ENCODE data around the gene L3MBTL4. TPM values are rescaled to one million over a fixed set of nuclear protein-coding genes. Genes with fewer than 3 reads are reported as not detected.
A peak's percentile ranks its signal among the peaks of the same experiment; 100 is the strongest.

L3MBTL4 gene
- total and polyA plus RNA-seq, 10 of the 15 experiments (the other 5 are each of a cell fraction or from before 2014, with no cell fraction given), result 1.3 to 8.7 (median 3.8) TPM

DNA sequence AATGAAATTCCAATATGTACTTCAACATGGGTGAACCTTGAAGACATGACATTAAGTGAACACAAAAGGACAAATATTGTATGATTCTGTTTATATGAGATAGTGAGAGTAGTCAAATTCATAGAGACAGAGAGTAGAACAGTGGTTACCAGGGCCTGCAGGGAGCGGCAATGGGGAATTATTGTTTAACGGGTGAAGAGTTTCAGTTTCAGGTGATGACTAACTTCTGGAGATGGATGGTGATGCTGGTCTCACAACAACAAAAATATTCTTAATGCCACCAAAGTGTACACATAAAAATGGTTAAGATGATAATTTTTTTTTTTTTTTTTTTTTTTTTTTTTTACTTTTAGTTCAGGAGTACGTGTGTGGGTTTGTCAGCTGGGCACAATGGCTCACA, 410.0 kb downstream of the L3MBTL4 start (continued):
- TF ChIP-seq, protein P1, sequence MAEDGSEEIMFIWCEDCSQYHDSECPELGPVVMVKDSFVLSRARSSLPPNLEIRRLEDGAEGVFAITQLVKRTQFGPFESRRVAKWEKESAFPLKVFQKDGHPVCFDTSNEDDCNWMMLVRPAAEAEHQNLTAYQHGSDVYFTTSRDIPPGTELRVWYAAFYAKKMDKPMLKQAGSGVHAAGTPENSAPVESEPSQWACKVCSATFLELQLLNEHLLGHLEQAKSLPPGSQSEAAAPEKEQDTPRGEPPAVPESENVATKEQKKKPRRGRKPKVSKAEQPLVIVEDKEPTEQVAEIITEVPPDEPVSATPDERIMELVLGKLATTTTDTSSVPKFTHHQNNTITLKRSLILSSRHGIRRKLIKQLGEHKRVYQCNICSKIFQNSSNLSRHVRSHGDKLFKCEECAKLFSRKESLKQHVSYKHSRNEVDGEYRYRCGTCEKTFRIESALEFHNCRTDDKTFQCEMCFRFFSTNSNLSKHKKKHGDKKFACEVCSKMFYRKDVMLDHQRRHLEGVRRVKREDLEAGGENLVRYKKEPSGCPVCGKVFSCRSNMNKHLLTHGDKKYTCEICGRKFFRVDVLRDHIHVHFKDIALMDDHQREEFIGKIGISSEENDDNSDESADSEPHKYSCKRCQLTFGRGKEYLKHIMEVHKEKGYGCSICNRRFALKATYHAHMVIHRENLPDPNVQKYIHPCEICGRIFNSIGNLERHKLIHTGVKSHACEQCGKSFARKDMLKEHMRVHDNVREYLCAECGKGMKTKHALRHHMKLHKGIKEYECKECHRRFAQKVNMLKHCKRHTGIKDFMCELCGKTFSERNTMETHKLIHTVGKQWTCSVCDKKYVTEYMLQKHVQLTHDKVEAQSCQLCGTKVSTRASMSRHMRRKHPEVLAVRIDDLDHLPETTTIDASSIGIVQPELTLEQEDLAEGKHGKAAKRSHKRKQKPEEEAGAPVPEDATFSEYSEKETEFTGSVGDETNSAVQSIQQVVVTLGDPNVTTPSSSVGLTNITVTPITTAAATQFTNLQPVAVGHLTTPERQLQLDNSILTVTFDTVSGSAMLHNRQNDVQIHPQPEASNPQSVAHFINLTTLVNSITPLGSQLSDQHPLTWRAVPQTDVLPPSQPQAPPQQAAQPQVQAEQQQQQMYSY (CRISPR knock-in tag; IDR thresholded peaks at IDR 0.05), result no peak
- peak; percentile 85 for TF ChIP-seq PAX5 (IDR thresholded peaks at IDR 0.05; ENCODE audit: borderline replicate concordance, low read depth, low read length)
- TF ChIP-seq JUND (IDR thresholded peaks at IDR 0.05; ENCODE audit: low read depth, low read length), result peak; percentile 74; the same call in 1 of the 2 replicates
- no peak for TF ChIP-seq ZSCAN29 (IDR thresholded peaks at IDR 0.05)
- no peak for TF ChIP-seq SMAD5 (IDR thresholded peaks at IDR 0.05; ENCODE audit: low read depth)
- TF ChIP-seq ETV6 (conservative IDR thresholded peaks at IDR 0.05 in 1 of 2, IDR thresholded peaks at IDR 0.05 in 1 of 2; ENCODE audit: borderline replicate concordance in 1 of 2, low read depth in 1 of 2), result peak in 1 of 2 experiments; percentile 45; a peak in 1 of 4 replicates
- TF ChIP-seq IKZF2 (IDR thresholded peaks at IDR 0.05), result peak; percentile 78 to 85
- TF ChIP-seq RUNX3 (IDR thresholded peaks at IDR 0.05; ENCODE audit: low read length), result peak; percentile 93

DNA sequence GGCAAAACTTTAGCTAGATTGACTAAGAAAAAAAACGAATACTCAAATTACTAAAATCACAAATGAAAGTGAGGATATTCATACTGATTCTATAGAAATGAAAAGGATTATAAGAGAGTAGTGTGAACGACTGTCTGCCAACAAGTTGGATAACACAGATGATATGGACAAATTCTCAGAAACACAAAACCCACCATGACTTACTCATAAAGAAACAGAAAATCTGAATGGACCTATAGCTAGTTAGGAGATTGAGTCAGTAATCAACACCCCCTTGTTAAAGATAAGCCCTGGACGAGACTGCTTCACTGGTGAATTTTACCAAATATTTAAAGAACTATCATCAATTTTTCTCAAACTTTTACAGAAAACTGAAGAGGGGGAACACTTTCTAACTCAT, 410.6 kb downstream of the L3MBTL4 start:
- RAD21 ChIA-PET (ENCODE audit: unreplicated experiment), result no interaction called here
- intact Hi-C loops (cut with micrococcal nuclease; ENCODE audit: unreplicated experiment) (loop anchor here (1.0 to 10.0 kb wide), 2 partner anchors 29 to 211 kb away; no protein-coding TSS in a partner anchor), in situ Hi-C loops (cut with MboI) (no loop called here)
- SMC1A ChIA-PET (ENCODE audit: uncharacterized antibody, unreplicated experiment), result interaction anchor here (2.0 kb wide), 1 partner anchor 22 kb away, joined by 4 read pairs; no protein-coding TSS in a partner anchor
- peak; percentile 55 for DNase-seq (ENCODE audit: low read depth, low spot score)
- Histone ChIP-seq H3K4me1 (ENCODE audit: control insufficient read depth, insufficient read depth, low read length) (peaks cover 21% of the 10 kb centered on the region), H3K36me3 (ENCODE audit: control insufficient read depth in 2 of 2, insufficient read depth in 2 of 2, low read length in 1 of 2) (no peaks in the 10 kb centered on the region), H4K20me1 (ENCODE audit: control insufficient read depth, insufficient read depth) (no peaks in the 10 kb centered on the region), H3K27me3 (replicated peaks in 1 of 2; ENCODE audit: control insufficient read depth in 2 of 2, insufficient read depth in 2 of 2, low read length in 1 of 2) (no peaks in the 10 kb centered on the region), H2AFZ (ENCODE audit: control insufficient read depth, low read depth, low read length) (no peak overlapping the region), H3K4me2 (ENCODE audit: control insufficient read depth, insufficient read depth) (peak overlapping the region; percentile 68; the same call in 1 of the 2 replicates), H3K27ac (ENCODE audit: control insufficient read depth, insufficient read depth) (peak overlapping the region; percentile 58), H3K9ac (ENCODE audit: control insufficient read depth, insufficient read depth, low read length) (no peak overlapping the region), H3K79me2 (ENCODE audit: control insufficient read depth, insufficient read depth, low read length) (no peaks in the 10 kb centered on the region), H3K4me3 (peak overlapping the region; percentile 31; the same call in 1 of the 2 replicates), H3K9me3 (replicated peaks; ENCODE audit: control insufficient read depth, insufficient read depth, low read length) (peaks cover 7% of the 10 kb centered on the region; the same call in 2 of the 3 replicates)
- no peak for FAIRE-seq
- POLR2A ChIA-PET, result no interaction called here
- ATAC-seq, result peak; percentile 84
- CTCF ChIA-PET, result no interaction called here
- no TSS peak for BruUV-seq (replicated peaks)
- WGBS (ENCODE audit: insufficient coverage, insufficient replicate concordance, low lambda C conversion rate, missing lambda C conversion rate), result 0% methylated on average over 3 of the region's 3 CpGs
- TF ChIP-seq, protein P2, sequence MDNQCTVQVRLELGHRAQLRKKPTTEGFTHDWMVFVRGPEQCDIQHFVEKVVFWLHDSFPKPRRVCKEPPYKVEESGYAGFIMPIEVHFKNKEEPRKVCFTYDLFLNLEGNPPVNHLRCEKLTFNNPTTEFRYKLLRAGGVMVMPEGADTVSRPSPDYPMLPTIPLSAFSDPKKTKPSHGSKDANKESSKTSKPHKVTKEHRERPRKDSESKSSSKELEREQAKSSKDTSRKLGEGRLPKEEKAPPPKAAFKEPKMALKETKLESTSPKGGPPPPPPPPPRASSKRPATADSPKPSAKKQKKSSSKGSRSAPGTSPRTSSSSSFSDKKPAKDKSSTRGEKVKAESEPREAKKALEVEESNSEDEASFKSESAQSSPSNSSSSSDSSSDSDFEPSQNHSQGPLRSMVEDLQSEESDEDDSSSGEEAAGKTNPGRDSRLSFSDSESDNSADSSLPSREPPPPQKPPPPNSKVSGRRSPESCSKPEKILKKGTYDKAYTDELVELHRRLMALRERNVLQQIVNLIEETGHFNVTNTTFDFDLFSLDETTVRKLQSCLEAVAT (IDR thresholded peaks at IDR 0.05), result no peak
- TF ChIP-seq IKZF1 (conservative IDR thresholded peaks at IDR 0.05) (no peak), POLR2AphosphoS2 (IDR thresholded peaks at IDR 0.05; ENCODE audit: low read depth, low read length) (no peak), MEF2A (IDR thresholded peaks at IDR 0.05; ENCODE audit: insufficient read depth, low read depth, low read length) (0 out of 2 replicates have a peak, but pooled peaks have one; percentile 20), ETV6 (conservative IDR thresholded peaks at IDR 0.05 in 1 of 2, IDR thresholded peaks at IDR 0.05 in 1 of 2; ENCODE audit: borderline replicate concordance in 1 of 2, low read depth in 1 of 2) (no peak), PML (IDR thresholded peaks at IDR 0.05; ENCODE audit: low read length) (peak; percentile 25; the same call in 1 of the 2 replicates), SUPT20H (IDR thresholded peaks at IDR 0.05; ENCODE audit: borderline replicate concordance, control insufficient read depth, low read depth, low read length) (no peak)
- TF ChIP-seq, protein P3, sequence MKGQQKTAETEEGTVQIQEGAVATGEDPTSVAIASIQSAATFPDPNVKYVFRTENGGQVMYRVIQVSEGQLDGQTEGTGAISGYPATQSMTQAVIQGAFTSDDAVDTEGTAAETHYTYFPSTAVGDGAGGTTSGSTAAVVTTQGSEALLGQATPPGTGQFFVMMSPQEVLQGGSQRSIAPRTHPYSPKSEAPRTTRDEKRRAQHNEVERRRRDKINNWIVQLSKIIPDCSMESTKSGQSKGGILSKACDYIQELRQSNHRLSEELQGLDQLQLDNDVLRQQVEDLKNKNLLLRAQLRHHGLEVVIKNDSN (IDR thresholded peaks at IDR 0.05; ENCODE audit: borderline replicate concordance, extremely low read length, insufficient read depth, low read depth, low read length), result no peak
